Neural progenitor cell (in vitro differentiated cells): ENCODE results near the gene CFAP70.

Source experiments
- CTCF ChIP-seq: fragments of 200-600 bp; sonication (generic); IDR thresholded peaks from 2 replicates; pipeline ENCODE4 v1.5.1; 2017; ENCODE audit warnings: antibody characterized with exemption, mild to moderate bottlenecking
- EZH2 ChIP-seq: fragments of 200-600 bp; sonication (generic); IDR thresholded peaks from 2 replicates; pipeline ENCODE4 v1.6.1; 2017; ENCODE audit warnings: antibody characterized with exemption, mild to moderate bottlenecking, moderate library complexity
- EZH2phosphoT487 ChIP-seq: fragments of 200-600 bp; sonication (generic); IDR thresholded peaks from 2 replicates; pipeline ENCODE4 v1.6.1; 2017; ENCODE audit warnings: antibody characterized with exemption

GRCh38 chr10:73366381-73367298, 8.0 kb upstream of the CFAP70 start:
- no peak for TF ChIP-seq EZH2
- TF ChIP-seq CTCF, result no peak
- TF ChIP-seq EZH2phosphoT487, result no peak
